Activated T-cell treated with anti-CD3 and anti-CD28 coated beads for 48 hours (primary cell): ENCODE results near the gene PRH1.

Experiments used
- DNase-seq: peaks from one replicate; pipeline ENCODE4 v3.0.0-alpha.2; 2020; ENCODE audit warnings: low read depth

Gene PRH1

DNA sequence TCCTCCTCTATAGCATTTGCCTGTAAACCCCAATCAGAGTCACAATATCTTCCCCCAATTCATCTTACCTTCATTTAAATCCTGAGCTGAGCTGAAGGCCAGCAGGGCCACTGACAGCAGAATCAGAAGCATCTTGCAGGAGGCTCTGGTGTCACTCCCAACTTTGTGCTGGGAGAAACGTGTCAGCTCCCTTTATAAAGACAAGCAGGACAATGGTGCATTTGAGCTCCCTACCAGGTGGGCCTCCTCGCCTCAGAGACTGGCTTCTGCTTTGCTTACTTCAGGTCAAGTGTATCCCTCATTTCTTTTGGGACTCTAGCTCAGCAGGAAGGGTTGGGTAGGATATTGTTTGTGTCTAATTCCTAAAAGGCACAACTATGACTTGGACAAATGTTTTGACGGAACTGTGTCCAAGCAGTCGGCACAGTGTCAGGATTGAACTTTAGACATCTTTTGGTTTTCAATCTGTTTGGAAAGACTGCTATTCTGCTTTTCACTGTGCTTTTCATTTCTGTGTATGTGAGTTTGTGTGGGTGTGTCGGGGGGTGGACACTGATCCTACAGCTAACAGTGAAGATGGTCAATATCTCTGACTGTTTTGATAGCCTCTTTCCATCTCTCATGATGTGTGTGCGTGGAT, at the start of gene PRH1:
Gene PRH1 (minus strand): TSS at position 170 of the 640 bp plus-strand sequence. CDS start 38 bp downstream, at position 132.
- DNase-seq, result no peak

GRCh38 chr12:10928746-10929286, 44.8 kb upstream of the PRH1 start, which contains the start of gene PRH2:
Gene PRH2 (plus strand): TSS chr12:10929236. CDS start chr12:10929274, 38 bp downstream.
- DNase-seq, result no peak

GRCh38 chr12:10926269-10926668, 42.2 kb upstream of the PRH1 start:
- DNase-seq, result no peak

DNA sequence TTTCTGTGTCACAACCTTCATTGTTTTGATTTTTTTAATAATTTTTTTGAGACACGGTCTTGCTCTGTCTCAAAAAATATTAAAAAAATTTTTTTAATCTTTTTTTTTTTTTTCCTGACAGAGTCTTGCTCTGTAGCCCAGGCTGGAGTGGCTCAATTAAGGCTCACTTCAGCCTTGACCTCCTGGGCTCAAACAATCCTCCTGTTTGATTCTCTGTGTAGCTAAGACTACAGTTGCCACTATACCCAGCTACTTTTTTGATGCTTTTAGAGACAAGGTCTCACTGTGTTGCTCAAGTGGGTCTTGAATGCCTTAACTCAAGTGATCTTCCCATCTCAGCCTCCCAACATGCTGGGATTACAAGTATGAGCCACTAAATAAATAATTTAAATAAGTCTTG, 35.8 kb upstream of the PRH1 start:
- no peak for DNase-seq

- DNase-seq, result no peak
Measured at GRCh38 chr12:10910380-10910779, 26.3 kb upstream of the PRH1 start.

GRCh38 chr12:10909462-10909861, 25.4 kb upstream of the PRH1 start, which contains the start of gene TAS2R13:
Gene TAS2R13 (minus strand): TSS chr12:10909562. CDS start chr12:10909298, 264 bp downstream.
- DNase-seq, result no peak

- no peak for DNase-seq
Measured at GRCh38 chr12:10904686-10905085, 20.6 kb upstream of the PRH1 start.

DNA sequence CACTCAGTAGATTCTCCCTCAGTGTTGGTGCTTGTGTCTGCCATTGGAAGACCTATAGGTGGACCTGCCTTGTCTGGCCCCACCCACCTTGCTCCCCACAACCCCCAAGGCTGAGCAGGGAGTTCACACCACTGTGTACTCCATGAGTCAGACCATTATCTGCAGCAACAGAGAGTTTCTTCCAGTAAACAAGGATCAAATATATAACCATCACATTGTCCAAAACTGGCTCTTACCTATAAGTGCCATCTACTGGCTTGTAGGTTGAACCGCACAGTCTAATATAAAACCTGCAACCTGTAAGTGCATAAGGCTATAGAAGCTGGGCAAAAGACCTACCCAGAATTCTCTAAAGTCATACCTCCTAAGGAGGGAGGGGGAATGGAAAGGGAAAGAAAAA, 17.4 kb upstream of the PRH1 start:
- no peak for DNase-seq

DNA sequence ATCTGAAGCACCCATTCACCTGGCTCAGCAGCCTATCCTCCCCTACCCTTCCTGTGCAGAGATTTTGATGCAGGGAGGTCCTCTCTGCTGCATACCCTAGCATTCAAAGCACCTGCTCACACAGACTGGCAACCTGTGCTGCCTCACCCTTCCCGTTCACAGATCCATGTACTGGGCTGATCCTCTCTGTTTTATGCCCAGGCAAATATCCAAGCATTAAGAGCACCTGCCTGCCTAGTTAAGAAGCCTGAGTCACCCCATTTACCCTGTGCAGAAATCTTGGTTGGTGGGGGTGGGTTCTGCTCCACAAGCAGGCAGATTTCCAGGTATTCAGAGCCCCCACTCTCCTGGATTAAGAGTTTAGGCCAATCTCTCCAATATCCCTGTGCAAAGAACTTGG, 16.9 kb upstream of the PRH1 start:
- no peak for DNase-seq

GRCh38 chr12:10900530-10900929, 16.5 kb upstream of the PRH1 start:
- no peak for DNase-seq

DNA sequence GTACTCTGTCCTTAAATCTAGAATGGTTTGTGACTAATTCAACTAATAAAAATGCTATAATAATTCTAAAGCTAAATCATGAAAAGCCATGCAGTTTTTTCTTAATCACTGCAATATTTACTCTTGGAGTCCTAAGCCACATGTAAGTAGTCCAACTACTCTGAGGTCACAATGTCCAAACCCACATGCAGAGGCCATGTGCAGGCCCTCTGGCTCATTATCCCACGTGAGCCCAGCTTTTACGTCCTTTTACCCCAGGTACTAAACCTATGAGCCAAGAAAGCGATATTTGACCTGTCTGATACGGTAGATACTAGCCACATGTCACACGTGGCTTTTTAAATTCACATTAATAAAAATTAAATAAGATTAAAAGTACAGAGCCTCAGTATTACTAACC, 12.8 kb upstream of the PRH1 start:
- DNase-seq, result no peak

DNA sequence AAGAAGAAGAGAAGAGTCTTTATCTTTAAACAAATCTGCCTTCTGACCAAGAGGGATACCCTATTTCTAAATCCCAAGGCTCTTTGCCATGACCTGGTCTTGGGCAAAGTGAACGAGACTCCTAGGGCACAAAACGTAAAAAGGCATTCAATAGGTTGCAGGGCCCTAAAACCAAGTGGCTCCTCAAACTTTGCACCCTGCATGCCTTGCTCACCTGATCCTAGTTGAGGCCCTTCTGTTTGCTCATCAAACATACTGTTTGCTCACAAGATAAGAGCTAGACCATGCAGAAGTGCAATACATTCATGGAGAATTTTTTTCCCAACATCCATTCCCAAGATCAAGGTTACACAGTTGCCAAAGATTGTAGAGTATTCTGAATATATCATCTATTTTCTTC, 7.9 kb upstream of the PRH1 start:
- DNase-seq, result no peak

- no peak for DNase-seq
Measured at GRCh38 chr12:10889226-10889625, 5.2 kb upstream of the PRH1 start.

DNA sequence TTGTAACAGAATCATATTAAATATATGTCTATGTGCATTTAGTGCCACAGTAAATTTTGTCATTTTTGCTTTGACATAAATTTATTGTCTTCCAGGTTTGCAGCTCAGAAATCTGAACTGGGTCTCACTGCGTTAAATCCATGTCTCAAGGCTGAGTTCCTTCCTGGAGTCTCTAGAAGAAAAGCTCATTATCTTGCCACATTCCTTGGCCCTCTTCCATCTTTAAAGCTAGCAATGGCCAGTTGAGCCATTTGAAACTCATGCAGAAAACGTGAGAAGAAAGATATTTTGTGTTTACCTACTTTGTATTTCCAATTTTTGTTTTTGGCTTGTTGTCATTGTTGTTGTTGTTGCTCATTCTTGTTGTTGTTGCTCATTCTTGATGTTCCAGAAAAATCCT, 10.7 kb downstream of the PRH1 start:
- DNase-seq, result no peak

- DNase-seq, result no peak
Measured at GRCh38 chr12:10867381-10867780, 16.7 kb downstream of the PRH1 start.

- no peak for DNase-seq
Measured at GRCh38 chr12:10863512-10864218, 20.4 kb downstream of the PRH1 start.

DNA sequence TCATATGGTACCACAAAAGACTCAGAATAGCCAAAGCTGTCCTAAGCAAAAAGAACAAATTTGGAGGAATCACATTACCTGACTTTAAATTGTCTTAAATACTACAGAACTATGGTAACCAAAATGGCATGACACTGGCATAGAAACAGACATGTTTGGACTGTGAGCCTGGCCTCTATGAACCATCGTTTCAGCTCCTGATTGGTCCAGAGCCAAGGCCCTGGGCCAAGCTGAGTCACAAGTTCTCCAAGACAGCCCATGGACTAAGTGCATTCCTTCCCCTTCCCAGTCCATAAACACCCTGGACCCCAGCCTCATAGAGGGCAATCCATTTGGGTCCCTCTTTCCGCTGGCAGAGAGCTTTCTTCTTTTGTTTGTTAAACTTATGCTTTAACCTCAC, 22.7 kb downstream of the PRH1 start:
- no peak for DNase-seq

DNA sequence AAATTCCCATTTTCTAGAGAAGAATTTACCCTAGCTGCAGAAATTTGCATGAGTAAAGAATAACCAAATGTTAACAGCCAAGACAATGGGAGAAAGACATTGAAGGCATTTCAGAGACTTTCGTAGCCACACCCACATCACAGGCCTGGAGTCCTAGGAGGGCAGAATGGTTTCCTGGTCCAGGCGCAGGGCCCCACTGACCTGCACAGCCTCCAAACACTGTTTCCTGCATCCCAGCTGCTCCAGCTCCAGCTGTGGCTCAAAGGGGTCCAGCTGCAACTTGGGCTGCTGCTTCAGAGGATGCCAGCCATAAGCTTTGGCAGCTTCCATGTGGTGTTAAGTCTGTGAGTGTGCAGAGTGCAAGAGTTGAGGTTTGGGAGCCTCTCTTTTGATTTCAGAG, 28.2 kb downstream of the PRH1 start:
- DNase-seq, result no peak

GRCh38 chr12:10853776-10854175, 30.3 kb downstream of the PRH1 start:
- no peak for DNase-seq

DNA sequence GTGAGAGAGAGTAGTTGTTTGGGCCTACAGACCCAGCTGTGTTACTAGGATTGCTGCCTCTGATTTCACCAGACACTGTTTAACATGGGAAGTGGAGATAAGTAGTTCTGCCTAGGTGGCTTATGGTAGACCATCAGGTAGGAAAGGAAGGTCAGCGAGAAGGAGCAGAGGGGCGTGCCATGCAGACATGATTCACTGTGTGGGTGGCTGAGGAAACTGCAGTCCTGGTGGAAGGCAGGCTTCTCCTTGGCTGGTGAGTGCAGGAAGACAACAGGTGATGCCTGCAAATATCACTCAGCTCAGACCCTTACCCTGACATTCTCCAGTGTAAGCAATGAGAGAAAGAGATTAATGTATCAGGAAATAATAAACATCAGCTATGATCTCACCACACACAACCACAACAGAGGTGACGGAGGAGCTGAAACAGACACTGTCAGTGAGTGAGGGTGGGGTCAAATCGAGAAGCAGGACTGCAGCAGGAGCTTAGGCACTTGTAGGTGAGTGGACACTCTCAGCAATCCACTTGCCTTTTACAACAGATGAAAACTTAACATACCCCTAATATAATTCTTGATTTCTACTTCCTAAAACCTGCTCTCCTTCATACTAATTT, 32.7 kb downstream of the PRH1 start:
- DNase-seq, result no peak

- no peak for DNase-seq
Measured at GRCh38 chr12:10849425-10849878, 34.6 kb downstream of the PRH1 start, which contains the start of gene PRR4. Gene PRR4 (minus strand): TSS chr12:10849475. CDS start chr12:10849437, 38 bp downstream.

DNA sequence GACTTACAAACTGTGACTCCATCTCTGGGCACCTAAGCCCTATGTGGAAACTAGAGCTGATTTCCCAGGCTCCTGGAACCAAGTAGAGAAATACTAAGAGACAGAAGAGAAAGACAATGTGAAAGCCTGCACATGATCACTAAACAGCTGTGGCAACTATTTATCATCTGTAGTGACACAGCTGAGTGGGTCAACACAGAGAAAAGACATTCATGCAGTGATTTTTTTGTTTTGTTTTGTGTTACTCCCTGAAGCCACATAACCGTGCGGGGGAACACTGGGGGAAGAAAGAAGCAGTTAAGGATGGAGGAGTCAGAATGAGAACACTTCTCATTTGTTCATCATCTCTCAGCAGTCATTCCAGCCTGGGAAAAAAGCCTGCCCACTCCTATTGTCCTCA, 36.3 kb downstream of the PRH1 start:
- DNase-seq, result no peak

GRCh38 chr12:10842862-10843261, 41.2 kb downstream of the PRH1 start:
- DNase-seq, result no peak
